Measurements from ENCODE around the gene NDUFAF8.

Gene NDUFAF8

GRCh38 chr17:81240761-81241160 lies 1.6 kb downstream of the NDUFAF8 start:
- DNase-seq (ENCODE audit: low read depth), result no peak

GRCh38 chr17:81241203-81241602 lies 2.1 kb downstream of the NDUFAF8 start:
- DNase-seq (ENCODE audit: low read depth), result no peak

DNA sequence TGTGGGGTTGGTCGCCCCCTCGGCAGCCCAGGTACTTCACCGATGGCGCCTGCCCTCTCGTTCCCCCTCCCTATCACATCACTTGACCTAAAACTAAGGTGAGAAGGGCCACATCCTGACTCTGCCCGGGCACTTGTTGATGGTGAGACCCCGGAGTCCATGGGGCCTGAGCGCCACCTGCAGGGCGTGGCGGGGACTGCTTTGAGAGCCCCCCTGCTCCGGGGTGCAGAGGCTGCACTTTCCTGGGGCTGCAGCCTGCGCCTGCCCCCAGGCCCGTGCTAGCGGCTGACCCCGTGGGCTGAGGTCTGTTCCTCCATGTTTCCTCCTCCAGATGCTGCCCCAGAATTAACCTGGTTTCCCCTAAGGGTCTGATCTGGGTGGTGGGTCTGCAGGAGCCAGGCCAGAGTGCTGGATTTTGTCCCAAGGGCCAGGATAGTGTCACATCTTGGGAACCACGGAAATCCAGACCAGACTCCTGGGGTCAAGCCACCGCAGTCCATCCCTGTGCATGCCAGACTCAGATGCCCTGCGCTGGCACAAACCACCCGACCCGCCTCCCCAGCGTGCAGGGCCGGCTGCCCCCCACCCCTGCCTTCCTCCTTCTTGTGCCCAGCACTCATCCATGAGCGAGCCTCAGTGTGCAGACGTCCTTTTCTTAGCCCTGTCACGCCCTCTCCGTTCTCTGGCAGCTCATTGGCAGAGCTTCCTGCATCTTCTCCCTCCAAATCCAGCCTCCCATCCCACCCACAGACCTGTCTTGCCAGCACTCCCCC lies 2.7 kb downstream of the NDUFAF8 start:
- DNase-seq (ENCODE audit: low read depth), result peak; percentile 39

DNA sequence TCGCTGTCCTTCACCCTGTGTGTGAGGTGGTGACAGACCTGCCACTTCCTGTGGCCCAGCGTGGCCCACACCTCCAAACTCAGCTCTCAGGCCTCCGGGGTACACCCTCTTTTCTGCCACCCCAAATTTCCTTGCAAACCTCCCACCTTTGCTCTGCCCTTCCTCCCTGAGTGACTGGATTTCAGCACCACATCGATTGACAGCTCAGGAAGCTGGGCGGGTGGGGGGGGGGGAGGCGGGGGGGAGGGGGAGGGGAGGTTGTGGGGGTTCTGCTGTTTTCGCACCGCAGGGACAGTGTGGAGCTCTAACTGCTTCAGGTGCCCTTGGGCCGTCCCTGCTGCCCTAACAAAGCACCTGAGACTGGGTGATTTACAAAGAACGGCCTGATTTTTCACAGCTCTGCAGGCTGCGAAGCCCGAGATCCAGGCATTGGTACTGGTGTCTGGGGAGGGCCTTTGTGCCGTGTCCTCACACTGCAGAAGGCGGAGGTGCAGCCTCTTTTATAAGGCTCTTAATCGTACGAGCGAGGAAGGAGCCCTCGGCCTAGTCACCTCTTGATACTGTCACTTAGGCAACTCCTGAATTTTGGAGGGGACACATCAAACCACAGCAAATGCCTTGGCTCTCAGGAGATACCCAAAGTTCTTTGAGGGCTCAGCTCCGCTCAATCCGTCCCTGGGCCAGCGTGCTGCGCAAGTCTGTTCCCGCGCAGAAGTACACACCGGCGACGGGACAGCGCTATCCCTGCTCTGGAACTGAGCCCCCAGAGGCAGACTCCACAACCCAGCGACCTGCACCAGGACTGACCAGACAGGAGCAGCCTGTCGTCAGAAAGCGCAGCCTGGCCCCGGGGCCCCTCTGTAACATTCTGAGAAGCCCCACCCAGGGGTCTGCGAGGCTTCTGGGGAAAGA lies 3.6 kb downstream of the NDUFAF8 start:
- no peak for DNase-seq (ENCODE audit: low read depth)

DNA sequence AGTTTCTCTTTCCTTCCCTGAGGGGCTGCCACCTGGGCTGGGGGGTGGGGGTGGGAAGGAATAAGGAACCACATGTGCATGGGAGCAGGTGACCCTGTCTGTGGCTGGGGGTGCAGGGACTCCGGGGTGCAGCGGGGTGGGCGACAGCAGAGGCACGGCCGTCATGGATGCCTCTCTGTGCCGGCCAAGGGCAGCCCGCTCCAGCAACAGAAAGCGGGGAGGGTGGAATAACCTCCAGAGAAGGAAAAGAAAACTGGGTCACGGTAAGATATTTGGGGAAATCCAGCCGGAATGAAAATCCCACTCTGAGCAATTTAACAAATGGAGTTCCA lies 4.2 kb downstream of the NDUFAF8 start:
- no peak for DNase-seq (ENCODE audit: low read depth)

DNA sequence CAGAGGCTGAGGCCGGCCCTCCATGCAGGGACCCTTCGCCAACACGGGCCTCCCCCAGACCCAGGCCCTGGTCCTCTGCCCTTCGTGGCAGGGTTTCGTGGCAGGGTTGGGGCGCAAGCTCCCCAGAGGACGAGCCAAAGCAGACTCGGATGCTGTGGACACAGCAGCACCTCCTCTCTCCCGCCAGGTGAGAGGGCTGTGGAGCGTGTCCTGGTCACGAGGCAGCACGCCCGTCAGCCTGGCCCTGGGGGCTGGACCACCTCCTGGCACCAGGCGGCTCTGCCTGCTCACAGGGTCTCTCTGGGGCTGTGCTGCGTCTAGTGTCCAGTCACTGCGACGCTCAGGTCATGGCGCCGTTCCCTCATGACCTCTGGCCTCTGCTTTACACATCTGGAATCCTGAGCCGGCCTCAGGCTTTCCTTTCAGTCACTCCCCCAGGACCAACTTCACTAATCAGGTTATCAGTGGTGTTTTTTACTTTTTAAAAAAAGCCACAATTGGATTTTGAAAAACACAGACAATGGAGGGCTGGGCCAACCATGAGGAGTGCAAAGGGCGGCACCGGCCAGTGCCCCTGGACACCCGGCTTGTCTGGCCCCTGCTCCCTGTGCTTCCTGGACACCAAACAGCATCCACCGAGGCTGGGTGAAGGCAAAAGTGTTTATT lies 5.4 kb downstream of the NDUFAF8 start:
- no peak for DNase-seq (ENCODE audit: low read depth)

- no peak for DNase-seq (ENCODE audit: low read depth)
These were observed 6.0 kb downstream of the NDUFAF8 start for GRCh38 chr17:81245024-81245664.

DNA sequence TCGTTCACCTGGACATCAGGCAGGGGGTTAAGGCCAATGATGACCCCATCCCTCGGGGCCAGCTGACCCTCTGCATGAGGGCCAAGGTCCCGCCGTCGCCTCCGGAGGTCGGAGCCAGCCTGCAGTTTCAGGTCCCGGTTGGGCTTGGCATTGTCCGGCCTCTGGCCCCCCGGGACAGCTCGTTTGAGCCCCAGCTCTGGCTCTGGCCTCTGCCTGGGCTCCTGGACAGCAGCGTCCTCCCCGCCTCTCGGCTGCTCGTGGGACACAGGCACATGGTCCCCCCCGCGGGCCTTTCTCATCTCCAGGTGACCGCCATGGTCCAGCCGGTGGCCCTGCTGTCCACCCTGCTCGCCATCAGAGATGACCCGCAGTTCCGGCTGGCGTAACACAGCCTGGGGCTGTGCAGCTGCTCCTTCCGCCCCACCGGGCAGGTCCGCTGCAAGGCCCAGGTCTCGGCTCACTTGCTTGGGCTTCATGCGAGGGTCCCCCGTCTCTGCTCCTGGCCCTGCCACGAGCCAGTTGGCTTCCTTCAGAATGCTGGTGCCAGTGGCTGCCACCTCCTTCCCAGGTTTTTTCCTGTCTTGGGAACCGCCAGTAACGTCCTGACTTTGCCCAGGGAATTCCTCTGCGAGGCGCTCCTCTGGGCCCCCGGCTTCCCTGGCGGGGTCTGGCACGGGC lies 6.7 kb downstream of the NDUFAF8 start:
- DNase-seq (ENCODE audit: low read depth), result no peak

DNA sequence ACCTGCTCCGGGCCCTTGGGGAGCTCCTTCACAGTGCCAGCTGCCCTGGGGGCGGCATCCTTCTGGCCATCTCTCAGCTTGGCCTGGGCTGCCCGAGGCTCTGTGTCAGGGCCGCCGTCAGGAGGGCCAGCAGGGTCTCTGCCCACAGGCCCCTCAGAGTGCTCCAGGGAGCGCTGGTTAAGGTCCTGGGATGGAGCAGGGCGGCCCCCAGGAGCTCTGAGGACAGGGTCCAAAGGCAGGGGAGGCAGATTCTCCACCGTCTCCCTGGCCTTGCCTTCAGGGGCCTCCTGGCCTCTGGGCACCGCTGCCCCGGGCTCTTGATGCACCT lies 7.2 kb downstream of the NDUFAF8 start:
- no peak for DNase-seq (ENCODE audit: low read depth)

DNA sequence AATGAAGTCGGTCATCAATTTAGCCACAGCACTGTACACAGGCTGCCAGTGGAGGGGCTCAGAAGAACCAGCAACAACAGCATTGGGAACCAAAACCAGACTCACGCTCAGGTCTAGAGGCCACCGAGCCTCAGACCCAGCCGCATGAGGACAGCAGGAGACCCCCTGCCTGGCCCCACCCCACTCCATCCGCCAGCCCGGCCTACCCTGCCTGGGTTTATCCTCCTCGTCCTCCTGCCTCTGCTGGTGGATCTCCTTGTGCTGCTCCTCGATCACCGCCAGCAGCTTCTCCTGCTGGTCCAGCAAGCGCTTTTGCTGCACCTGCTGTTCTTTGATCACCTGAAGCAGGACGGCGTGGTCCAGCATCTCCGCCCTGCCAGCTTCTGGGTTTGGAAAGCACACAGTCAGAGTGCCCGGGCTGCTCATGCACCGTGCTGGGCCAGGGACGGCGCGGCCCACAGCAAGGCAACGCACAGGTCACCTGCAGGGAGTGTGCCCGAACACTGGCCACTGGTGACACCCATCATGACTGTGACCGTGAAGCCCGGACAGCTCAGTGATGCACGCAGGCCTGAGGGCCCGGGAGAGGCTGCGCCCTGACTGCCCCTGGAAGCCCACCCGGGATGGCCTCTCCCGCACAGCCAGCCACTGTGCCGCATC lies 7.7 kb downstream of the NDUFAF8 start:
- no peak for DNase-seq (ENCODE audit: low read depth)

DNA sequence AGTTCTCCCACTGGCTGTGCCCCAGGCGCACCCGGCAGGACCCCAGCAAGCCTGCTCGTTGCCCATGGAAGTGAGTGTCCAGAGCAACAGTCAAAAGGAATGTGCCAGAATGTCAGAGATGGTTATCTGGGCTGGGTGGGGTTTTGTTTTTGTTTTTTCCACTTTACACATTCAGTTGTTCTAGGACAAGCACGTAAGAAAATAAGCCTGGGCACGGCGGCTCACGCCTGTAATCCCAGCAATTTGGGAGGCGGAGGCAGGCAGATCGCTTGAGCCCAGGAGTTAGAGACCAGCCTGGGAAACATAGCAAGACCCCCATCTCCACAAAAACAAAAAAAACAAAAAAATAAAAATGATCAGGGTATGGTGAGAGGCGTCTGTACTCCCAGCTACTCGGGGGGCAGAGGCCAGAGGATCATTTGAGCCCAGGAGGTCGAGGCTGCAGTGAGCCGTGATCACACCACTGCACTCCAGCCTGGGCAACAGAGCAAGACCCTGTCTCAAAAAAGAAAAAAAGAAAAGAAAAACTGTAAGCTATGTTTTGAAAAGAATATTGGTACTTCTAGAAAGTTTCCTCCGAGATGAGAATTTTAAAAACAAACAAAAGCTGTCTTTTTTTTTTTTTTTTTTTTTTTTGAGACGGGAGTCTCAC lies 8.3 kb downstream of the NDUFAF8 start:
- DNase-seq (ENCODE audit: low read depth), result no peak

GRCh38 chr17:81248649-81249048 lies 9.5 kb downstream of the NDUFAF8 start:
- DNase-seq (ENCODE audit: low read depth), result no peak

DNA sequence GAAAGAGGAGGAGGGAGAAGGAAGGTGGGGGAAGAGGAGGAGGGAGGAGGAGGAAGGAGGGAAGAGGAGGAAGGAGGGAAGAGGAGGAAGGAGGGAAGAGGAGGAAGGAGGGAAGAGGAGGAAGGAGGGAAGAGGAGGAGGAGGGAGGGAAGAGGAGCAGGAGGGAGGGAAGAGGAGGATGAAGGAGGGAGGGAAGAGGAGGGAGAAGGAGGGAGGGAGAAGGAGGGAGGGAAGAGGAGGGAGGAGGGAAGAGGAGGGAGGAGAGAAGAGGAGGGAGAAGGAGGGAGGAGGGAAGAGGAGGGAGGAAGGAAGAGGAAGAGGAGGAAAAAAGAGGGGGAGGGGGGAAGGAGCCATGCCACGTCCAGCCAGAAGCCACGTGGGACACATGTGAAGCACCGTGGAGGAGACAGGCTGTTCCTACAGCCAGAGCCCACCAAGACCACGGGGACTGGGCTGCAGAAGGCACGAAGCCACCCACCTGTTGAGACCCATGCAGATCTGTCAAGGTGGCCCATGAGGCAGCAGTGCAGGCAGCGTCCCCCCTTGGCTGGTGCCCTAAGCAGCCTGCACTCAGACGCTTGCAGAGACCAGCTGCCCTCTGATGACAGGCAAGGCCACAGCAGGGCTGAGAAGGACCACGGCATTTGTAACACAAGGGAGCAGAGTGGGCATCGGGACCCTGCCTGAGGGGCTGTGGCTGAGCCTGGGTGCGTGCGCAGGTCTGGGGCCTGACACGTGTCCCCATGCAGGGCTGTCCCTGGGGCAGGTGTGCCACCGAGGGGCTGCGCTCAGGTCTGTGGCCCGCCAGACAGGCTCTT lies 10.3 kb downstream of the NDUFAF8 start:
- no peak for DNase-seq (ENCODE audit: low read depth)

- no peak for DNase-seq (ENCODE audit: low read depth)
These were observed 11.4 kb downstream of the NDUFAF8 start for GRCh38 chr17:81250286-81251093.

DNA sequence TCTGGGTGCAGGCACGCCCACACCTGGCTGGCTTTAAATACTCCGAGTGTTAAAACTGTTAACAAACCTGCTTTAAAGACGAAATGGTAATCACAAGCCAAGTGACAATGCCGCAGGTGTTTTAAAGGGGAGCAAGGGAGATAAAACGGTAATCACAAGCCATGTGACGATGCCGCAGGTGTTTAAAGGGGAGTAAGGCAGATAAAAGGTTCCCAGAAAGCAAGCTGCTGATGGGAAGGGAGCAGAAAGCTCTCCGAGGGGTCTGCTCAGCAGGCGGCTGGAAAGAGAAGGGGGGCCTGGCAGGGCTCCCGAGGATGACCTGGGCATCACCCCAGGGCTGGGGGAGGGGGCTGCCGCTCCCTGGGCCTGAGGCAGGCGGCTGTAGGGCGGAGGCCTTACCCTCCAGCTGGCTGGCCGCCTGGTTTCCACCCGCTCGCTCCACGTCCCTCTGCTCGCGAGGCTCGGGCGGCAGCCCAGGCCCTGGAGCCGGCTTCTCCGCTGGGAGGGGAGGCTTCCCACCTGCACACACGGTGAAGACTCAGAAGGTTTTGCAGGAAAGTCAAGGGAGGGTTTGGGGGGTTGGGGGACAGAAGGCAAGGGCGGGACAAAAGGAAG lies 12.1 kb downstream of the NDUFAF8 start:
- no peak for DNase-seq (ENCODE audit: low read depth)

DNA sequence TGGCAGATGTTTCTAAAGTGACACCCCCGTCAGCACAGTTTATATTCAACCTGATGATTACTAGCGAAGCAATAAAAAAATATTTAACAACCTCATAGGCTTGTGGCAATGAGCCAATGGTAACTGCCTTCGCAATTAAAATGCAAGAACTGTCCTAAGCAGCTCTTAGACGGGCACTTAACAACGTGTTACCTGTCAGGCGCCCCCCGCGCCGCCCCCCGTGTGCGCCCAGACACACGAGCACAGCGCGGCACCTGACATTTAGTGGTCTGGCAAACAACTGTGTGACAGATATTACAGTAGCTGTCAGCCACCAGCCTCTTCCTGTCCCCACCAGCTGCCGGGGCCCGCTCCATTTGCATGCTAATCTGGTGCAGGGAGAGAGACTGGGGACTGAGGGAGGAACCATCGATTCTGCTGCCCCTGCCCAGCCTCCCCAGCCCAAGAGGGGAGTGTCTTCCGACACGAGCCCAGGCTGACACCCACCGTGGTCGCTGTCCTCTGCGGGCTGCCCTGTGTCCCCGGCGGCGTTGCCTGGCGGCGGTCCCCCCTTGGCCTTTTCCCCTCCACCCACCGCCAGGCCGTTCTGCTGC lies 12.7 kb downstream of the NDUFAF8 start:
- DNase-seq (ENCODE audit: low read depth), result no peak

DNA sequence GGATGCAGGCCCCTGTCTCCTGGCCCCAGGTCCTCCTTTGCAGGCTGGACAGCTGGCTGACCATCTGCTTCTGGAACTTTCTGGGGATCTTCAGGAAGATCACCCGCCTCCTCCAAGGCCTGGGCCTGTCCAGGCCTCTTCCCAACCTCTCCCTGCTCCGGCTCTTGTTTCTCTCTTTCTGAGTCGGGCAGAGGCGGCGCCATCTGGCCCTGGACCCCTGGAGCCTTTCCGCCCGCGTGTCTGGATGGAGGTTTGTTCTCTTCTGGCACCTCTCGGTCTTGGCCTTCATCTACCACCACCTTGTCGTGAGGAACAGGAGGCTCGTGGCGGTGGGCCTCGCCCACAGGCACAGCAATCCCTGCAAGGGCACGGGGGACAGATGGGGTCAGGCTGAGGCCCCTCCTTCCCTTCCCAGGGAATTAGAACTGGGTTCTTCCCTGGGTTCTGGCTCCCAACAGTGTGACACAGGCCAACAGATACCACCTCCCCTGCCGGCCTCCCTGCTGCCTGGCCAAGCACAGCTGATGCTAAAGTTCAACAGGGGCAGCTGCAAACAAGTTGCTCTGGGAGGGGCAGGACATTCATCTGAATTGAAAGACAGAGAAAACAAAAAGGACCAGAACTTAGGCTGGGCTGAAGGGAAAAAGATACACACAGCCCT lies 13.3 kb downstream of the NDUFAF8 start:
- DNase-seq (ENCODE audit: low read depth), result no peak

- no peak for DNase-seq (ENCODE audit: low read depth)
These were observed 13.8 kb downstream of the NDUFAF8 start for GRCh38 chr17:81252987-81253329.

Data from stimulated activated CD8-positive, alpha-beta memory T cell treated with anti-CD3 and anti-CD28 coated beads, Interleukin-15, amount 100 ng/mL, for 1 hour (primary cell).